ENCODE results near the gene GALNT10.
A peak's percentile ranks its signal among the peaks of the same experiment; 100 is the strongest.

GALNT10 gene

GRCh38 chr5:154303133-154303532 is 112.6 kb downstream of the GALNT10 start:
- DNase-seq = no peak
- no peaks in the 10 kb centered on the region for H3K9me3 ChIP-seq
- H3K36me3 ChIP-seq = no peaks in the 10 kb centered on the region
- H3K27me3 ChIP-seq = no peaks in the 10 kb centered on the region
- no peak for TF ChIP-seq CTCF (IDR thresholded peaks at IDR 0.05; ENCODE audit: low read depth, low read length)
- H3K4me1 ChIP-seq = peaks cover under 1% of the 10 kb centered on the region; the same call in 1 of the 2 replicates
- H3K4me3 ChIP-seq (ENCODE audit: low read depth, low read length) = no peak overlapping the region

GRCh38 chr5:154308443-154309370 is 118.2 kb downstream of the GALNT10 start:
- TF ChIP-seq CTCF (IDR thresholded peaks at IDR 0.05; ENCODE audit: low read depth, low read length) = no peak
- Histone ChIP-seq H3K9me3 (no peaks in the 10 kb centered on the region), H3K4me1 (peaks cover 10% of the 10 kb centered on the region), H3K36me3 (no peaks in the 10 kb centered on the region), H3K27me3 (no peaks in the 10 kb centered on the region), H3K4me3 (ENCODE audit: low read depth, low read length) (no peak overlapping the region)
- DNase-seq = peak; percentile 32

DNA sequence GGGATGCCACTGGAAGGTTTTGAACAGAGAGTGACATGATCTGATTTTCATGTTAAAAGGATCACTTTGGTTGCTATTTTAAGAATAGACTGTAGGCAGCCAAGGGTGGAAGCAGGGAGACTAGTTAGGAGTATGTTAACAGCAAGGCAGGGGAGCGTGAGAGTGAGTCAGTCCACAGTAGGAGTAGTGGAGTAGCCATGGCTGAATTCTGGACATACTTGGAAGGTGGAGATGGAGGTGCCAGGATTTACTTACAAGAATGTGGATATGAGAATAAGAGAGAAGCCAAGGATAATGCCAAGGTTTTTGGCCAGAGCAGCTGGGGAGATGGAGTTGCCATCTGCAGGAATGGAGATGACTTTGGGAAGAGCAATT is 118.8 kb downstream of the GALNT10 start:
- DNase-seq = no peak
- Histone ChIP-seq H3K4me1 (peaks cover 10% of the 10 kb centered on the region), H3K4me3 (ENCODE audit: low read depth, low read length) (no peak overlapping the region), H3K36me3 (no peaks in the 10 kb centered on the region), H3K27me3 (no peaks in the 10 kb centered on the region), H3K9me3 (no peaks in the 10 kb centered on the region)
- no peak for TF ChIP-seq CTCF (IDR thresholded peaks at IDR 0.05; ENCODE audit: low read depth, low read length)

DNA sequence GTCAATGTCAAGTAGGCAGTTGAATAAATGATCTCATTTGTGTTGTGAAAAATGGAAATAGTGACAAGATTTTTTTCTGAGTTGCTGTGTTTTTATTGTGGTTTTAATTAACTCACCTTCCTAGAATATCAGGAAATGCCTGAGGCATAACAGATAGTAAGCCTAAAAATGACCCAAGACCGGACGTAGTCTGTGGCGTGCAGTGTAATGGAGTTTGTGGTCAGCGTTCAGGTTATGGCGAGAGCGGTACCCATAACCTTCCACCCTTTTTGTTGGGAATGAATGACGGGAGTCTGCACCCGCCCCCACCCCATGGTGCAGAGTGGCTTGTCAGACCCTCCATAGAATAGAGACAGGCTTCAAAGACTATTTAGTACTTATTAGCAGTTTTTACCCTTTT is 119.3 kb downstream of the GALNT10 start:
- TF ChIP-seq CTCF (IDR thresholded peaks at IDR 0.05; ENCODE audit: low read depth, low read length) = no peak
- Histone ChIP-seq H3K9me3 (no peaks in the 10 kb centered on the region), H3K27me3 (no peaks in the 10 kb centered on the region), H3K4me3 (ENCODE audit: low read depth, low read length) (no peak overlapping the region), H3K36me3 (no peaks in the 10 kb centered on the region), H3K4me1 (peaks cover 10% of the 10 kb centered on the region)
- DNase-seq = no peak

- H3K9me3 ChIP-seq = no peaks in the 10 kb centered on the region
- no peak overlapping the region for H3K4me3 ChIP-seq (ENCODE audit: low read depth, low read length)
- no peaks in the 10 kb centered on the region for H3K27me3 ChIP-seq
- no peak for DNase-seq
- no peaks in the 10 kb centered on the region for H3K36me3 ChIP-seq
- peaks cover 10% of the 10 kb centered on the region for H3K4me1 ChIP-seq
- no peak for TF ChIP-seq CTCF (IDR thresholded peaks at IDR 0.05; ENCODE audit: low read depth, low read length)
Observed at GRCh38 chr5:154311362-154311761, 120.8 kb downstream of the GALNT10 start.

GRCh38 chr5:154312000-154312399 is 121.5 kb downstream of the GALNT10 start:
- Histone ChIP-seq H3K27me3 (no peaks in the 10 kb centered on the region), H3K4me3 (ENCODE audit: low read depth, low read length) (no peak overlapping the region), H3K9me3 (no peaks in the 10 kb centered on the region), H3K4me1 (peaks cover 10% of the 10 kb centered on the region), H3K36me3 (no peaks in the 10 kb centered on the region)
- no peak for DNase-seq
- no peak for TF ChIP-seq CTCF (IDR thresholded peaks at IDR 0.05; ENCODE audit: low read depth, low read length)

Data from BE2C (cell line).